Endothelial cell of umbilical vein (primary cell): Measurements from ENCODE around the gene IRF2BPL. TPM values are rescaled to one million over a fixed set of nuclear protein-coding genes. Genes with fewer than 3 reads are reported as not detected.

Source experiments
- BruUV-seq: library from RNA; stranded (reverse); fragments of 400-500 nt; replicated peaks from 2 replicates; lab custom pipeline; 2021; lab: Mats Ljungman, UMichigan
- CTCF ChIA-PET: fragments of 300-600, 350-600 bp; sonication (Branson Sonifier 250); formaldehyde crosslinking; loops from one replicate; lab custom pipeline; 2021; ENCODE audit warnings: antibody characterized with exemption, inconsistent platforms; lab: Charles Lee
- POLR2A ChIA-PET: fragments of 300-600, 350-600 bp; sonication (Branson Sonifier 250); formaldehyde crosslinking; loops from one replicate; lab custom pipeline; 2021; ENCODE audit warnings: antibody characterized with exemption, inconsistent platforms; lab: Charles Lee
- DNase-seq: peaks from one replicate; pipeline ENCODE4 v3.0.0-alpha.2; 2011; ENCODE audit warnings: low read depth, low spot score
- FAIRE-seq: peaks from 2 replicates; lab custom pipeline; 2011; peaks lifted over from hg19 to GRCh38; lab: Jason Lieb, UNC
- H2AFZ ChIP-seq: 2 replicates; pipeline ENCODE4 v1.6.0; 2012; ENCODE audit warnings: low read depth, low read length, control low read depth, inconsistent platforms
- H3K27ac ChIP-seq: 2 replicates; pipeline ENCODE4 v1.5.1; 2011; ENCODE audit warnings: low read depth, mild to moderate bottlenecking, control low read depth, low read length, moderate library complexity; ENCODE audit not compliant: insufficient read depth
- H3K27me3 ChIP-seq, 2 experiments: 2 replicates each; pipeline versions ENCODE4 v1.6.0 to v1.6.1; 2011; ENCODE audit warnings: low read length in 2 of 2, mixed read lengths in 1 of 2; ENCODE audit not compliant: control insufficient read depth in 2 of 2, insufficient read depth in 2 of 2
- H3K36me3 ChIP-seq, 2 experiments: 2 replicates in 1 of 2; 3 replicates in 1 of 2; pipeline ENCODE4 v1.5.1; 2011; ENCODE audit warnings: low read length in 2 of 2, mild to moderate bottlenecking in 1 of 2, moderate library complexity in 1 of 2; ENCODE audit not compliant: control insufficient read depth in 2 of 2, insufficient read depth in 2 of 2; ENCODE audit errors: extremely low read depth in 1 of 2
- H3K4me1 ChIP-seq: 3 replicates; pipeline ENCODE4 v1.5.1; 2011; ENCODE audit warnings: mild to moderate bottlenecking, low read length; ENCODE audit not compliant: control insufficient read depth, insufficient read depth; ENCODE audit errors: extremely low read depth
- H3K4me2 ChIP-seq: 2 replicates; pipeline ENCODE4 v1.6.1; 2011; ENCODE audit warnings: low read length, control low read depth, mixed read lengths; ENCODE audit not compliant: insufficient read depth
- H3K4me3 ChIP-seq, 3 experiments: fragments of 200-600 bp in 1 of 3; sonication (generic), shearing (Covaris generic) in 1 of 3; replicated peaks in 1 of 3; 2 replicates each; pipeline ENCODE4 v1.5.1; 2011 to 2016; ENCODE audit warnings: control low read depth in 3 of 3, low read length in 3 of 3, mild to moderate bottlenecking in 2 of 3, inconsistent platforms in 1 of 3, low read depth in 1 of 3, moderate library complexity in 1 of 3; ENCODE audit not compliant: insufficient read depth in 1 of 3
- H3K79me2 ChIP-seq: 2 replicates; pipeline ENCODE4 v1.6.0; 2012; ENCODE audit warnings: low read length, inconsistent platforms; ENCODE audit not compliant: control insufficient read depth, insufficient read depth
- H3K9ac ChIP-seq: replicated peaks from 2 replicates; pipeline ENCODE3; 2011; ENCODE audit warnings: low read length, control low read depth; ENCODE audit not compliant: insufficient read depth; ENCODE audit errors: extremely low read depth
- H3K9me1 ChIP-seq: replicated peaks from 3 replicates; pipeline ENCODE4 v1.6.0; 2011; ENCODE audit warnings: mild to moderate bottlenecking, low read length; ENCODE audit not compliant: control insufficient read depth, insufficient read depth; ENCODE audit errors: extremely low read depth
- H3K9me3 ChIP-seq: replicated peaks from 2 replicates; pipeline ENCODE4 v1.5.1; 2012; ENCODE audit warnings: low read length, inconsistent platforms; ENCODE audit not compliant: control insufficient read depth, insufficient read depth
- H4K20me1 ChIP-seq: replicated peaks from 2 replicates; pipeline ENCODE3; 2011; ENCODE audit warnings: mild to moderate bottlenecking, low read length; ENCODE audit not compliant: control insufficient read depth, insufficient read depth; ENCODE audit errors: extremely low read depth
- CTCF ChIP-seq, 2 donors: IDR thresholded peaks; 1 replicate in 1 of 2; 2 replicates in 1 of 2; pipeline ENCODE4 v1.5.1; 2011; ENCODE audit warnings: low read length in 2 of 2, mild to moderate bottlenecking in 2 of 2, moderate library complexity in 2 of 2, control low read depth in 1 of 2, inconsistent platforms in 1 of 2, low read depth in 1 of 2; ENCODE audit not compliant: insufficient read depth in 1 of 2; ENCODE audit errors: extremely low read depth in 1 of 2
- EZH2 ChIP-seq: IDR thresholded peaks from 2 replicates; pipeline ENCODE4 v1.6.1; 2012; ENCODE audit warnings: borderline replicate concordance, low read depth, mild to moderate bottlenecking, moderate library complexity, low read length, inconsistent platforms; ENCODE audit not compliant: severe bottlenecking
- FOS ChIP-seq: IDR thresholded peaks from 2 replicates; pipeline ENCODE4 v1.6.1; 2011; ENCODE audit warnings: mild to moderate bottlenecking, low read length, moderate library complexity, borderline replicate concordance; ENCODE audit not compliant: insufficient read depth
- GATA2 ChIP-seq: IDR thresholded peaks from 2 replicates; pipeline ENCODE4 v1.7.0; 2011; ENCODE audit warnings: low read depth, mild to moderate bottlenecking, moderate library complexity, mixed read lengths, low read length; ENCODE audit not compliant: insufficient read length, insufficient read depth
- JUN ChIP-seq: IDR thresholded peaks from 2 replicates; pipeline ENCODE4 v1.6.1; 2011; ENCODE audit warnings: borderline replicate concordance, low read depth; ENCODE audit not compliant: insufficient read length, insufficient read depth
- MAX ChIP-seq: IDR thresholded peaks from 2 replicates; pipeline ENCODE4 v1.6.1; 2011; ENCODE audit not compliant: insufficient read depth, insufficient read length
- MYC ChIP-seq: IDR thresholded peaks from one replicate; pipeline ENCODE4 v1.6.1; 2011; ENCODE audit warnings: mild to moderate bottlenecking, low read depth, low read length
- POLR2A ChIP-seq: IDR thresholded peaks from 2 replicates; pipeline ENCODE4 v1.6.1; 2012; ENCODE audit warnings: low read depth, mild to moderate bottlenecking, control low read depth, low read length
- POLR2AphosphoS5 ChIP-seq: IDR thresholded peaks from 2 replicates; pipeline ENCODE4 v1.6.1; 2012; ENCODE audit warnings: low read depth, mild to moderate bottlenecking, control low read depth, low read length, moderate library complexity; ENCODE audit not compliant: insufficient read depth
- dilution Hi-C: fragments of 300-500 bp; cut with MboI; formaldehyde crosslinking; loops from one replicate; pipeline ENCODE4 v1.15.0; 2019; ENCODE audit warnings: low sequenced_read_pairs; ENCODE audit not compliant: extremely low pct_ligation_motif_present
- intact Hi-C: fragments of 100-400 bp; cut with micrococcal nuclease; formaldehyde crosslinking; loops from one replicate; pipeline ENCODE4 v1.10.0; 2022
- polyA plus RNA-seq, 4 experiments: library from polyadenylated mRNA; depleted of rRNA in 3 of 4; stranded (reverse) in 3 of 4; unstranded in 1 of 4; fragments of >200 nt; gene quantifications; 2 replicates each; pipeline versions ENCODE4 v1.2.1 to v1.2.3, GENCODE V29; 2011 to 2012; ENCODE audit warnings: missing spikeins in 1 of 4
- total RNA-seq: library from RNA; stranded (reverse); gene quantifications from 2 replicates; pipeline ENCODE4 v1.2.3, GENCODE V29; 2021

Gene IRF2BPL
- total and polyA plus RNA-seq, 2 donors (not counting 3 experiments of a cell fraction or from before 2014, with no cell fraction given): 9.3 to 23.3 TPM

- no peak overlapping the region for H3K9ac ChIP-seq
- H3K9me1 ChIP-seq: no peaks in the 10 kb centered on the region
- no TSS peak for BruUV-seq
- no peak for FAIRE-seq
- TF ChIP-seq CTCF (IDR thresholded peaks at IDR 0.05; ENCODE audit: extremely low read depth in 1 of 2, insufficient read depth in 1 of 2, low read depth in 1 of 2, low read length in 2 of 2): no peak
- TF ChIP-seq POLR2AphosphoS5: no peak
- no peak for TF ChIP-seq MAX
- no peak for TF ChIP-seq JUN
- TF ChIP-seq GATA2: no peak
- TF ChIP-seq MYC: no peak
- no peak for TF ChIP-seq EZH2
- TF ChIP-seq FOS: no peak
- no peak for TF ChIP-seq POLR2A
- no peaks in the 10 kb centered on the region for H3K36me3 ChIP-seq
- H2AFZ ChIP-seq: no peak overlapping the region
- H3K9me3 ChIP-seq: no peaks in the 10 kb centered on the region
- no peak overlapping the region for H3K4me3 ChIP-seq
- DNase-seq: no peak
- POLR2A ChIA-PET: no interaction called here
- H3K27ac ChIP-seq: no peak overlapping the region
- intact Hi-C loops: no loop called here
- no peaks in the 10 kb centered on the region for H3K79me2 ChIP-seq
- H3K4me1 ChIP-seq: peaks cover 3% of the 10 kb centered on the region
- dilution Hi-C loops: no loop called here
- no peak overlapping the region for H3K4me2 ChIP-seq
- CTCF ChIA-PET: interaction anchor here (1.1 to 11.8 kb wide), 7 partner anchors 31 to 191 kb away, joined by 3 to 450 read pairs (median 5); no protein-coding TSS in a partner anchor
- H4K20me1 ChIP-seq: no peaks in the 10 kb centered on the region
- H3K27me3 ChIP-seq: peaks cover 0 to 2% of the 10 kb centered on the region in 2 experiments
These were observed 36.1 kb upstream of the IRF2BPL start for GRCh38 chr14:77064521-77065178.
